T-helper 9 cell (primary cell): ENCODE measurements around the gene CFAP47.

Experiments used
- DNase-seq: peaks from one replicate; pipeline ENCODE4 v3.0.0-alpha.2; 2020

CFAP47 gene

GRCh38 chrX:36266155-36266554, 346.6 kb downstream of the CFAP47 start:
- DNase-seq = no peak

- DNase-seq = no peak
These were observed 390.6 kb downstream of the CFAP47 start for GRCh38 chrX:36310136-36310535.

GRCh38 chrX:36314303-36314702, 394.8 kb downstream of the CFAP47 start:
- DNase-seq = no peak

- no peak for DNase-seq
These were observed 415.0 kb downstream of the CFAP47 start for GRCh38 chrX:36334572-36334971.

GRCh38 chrX:36336751-36337150, 417.2 kb downstream of the CFAP47 start:
- no peak for DNase-seq

- no peak for DNase-seq
These were observed 424.8 kb downstream of the CFAP47 start for GRCh38 chrX:36344301-36344700.

- no peak for DNase-seq
These were observed 429.0 kb downstream of the CFAP47 start for GRCh38 chrX:36348509-36348908.

- DNase-seq = no peak
These were observed 438.3 kb downstream of the CFAP47 start for GRCh38 chrX:36357855-36358254.

GRCh38 chrX:36364262-36364661, 444.7 kb downstream of the CFAP47 start:
- no peak for DNase-seq

- DNase-seq = no peak
These were observed 464.0 kb downstream of the CFAP47 start for GRCh38 chrX:36383495-36383894.

- DNase-seq = no peak
These were observed 469.4 kb downstream of the CFAP47 start for GRCh38 chrX:36388901-36389300.

GRCh38 chrX:36401774-36402173, 482.2 kb downstream of the CFAP47 start:
- no peak for DNase-seq

- DNase-seq = no peak
These were observed 488.3 kb downstream of the CFAP47 start for GRCh38 chrX:36407836-36408235.

GRCh38 chrX:36414056-36414455, 494.5 kb downstream of the CFAP47 start:
- no peak for DNase-seq

- DNase-seq = no peak
These were observed 502.8 kb downstream of the CFAP47 start for GRCh38 chrX:36422368-36422767.

GRCh38 chrX:36431819-36432218, 512.3 kb downstream of the CFAP47 start:
- no peak for DNase-seq

- DNase-seq = no peak
These were observed 515.0 kb downstream of the CFAP47 start for GRCh38 chrX:36434522-36434921.
